Measurements from ENCODE around the gene OBP2A. TPM values are rescaled to one million over a fixed set of nuclear protein-coding genes. Genes with fewer than 3 reads are reported as not detected.

Gene OBP2A
- total and polyA plus RNA-seq, 2 donors (not counting 3 experiments of a cell fraction or from before 2014, with no cell fraction given), result not detected

DNA sequence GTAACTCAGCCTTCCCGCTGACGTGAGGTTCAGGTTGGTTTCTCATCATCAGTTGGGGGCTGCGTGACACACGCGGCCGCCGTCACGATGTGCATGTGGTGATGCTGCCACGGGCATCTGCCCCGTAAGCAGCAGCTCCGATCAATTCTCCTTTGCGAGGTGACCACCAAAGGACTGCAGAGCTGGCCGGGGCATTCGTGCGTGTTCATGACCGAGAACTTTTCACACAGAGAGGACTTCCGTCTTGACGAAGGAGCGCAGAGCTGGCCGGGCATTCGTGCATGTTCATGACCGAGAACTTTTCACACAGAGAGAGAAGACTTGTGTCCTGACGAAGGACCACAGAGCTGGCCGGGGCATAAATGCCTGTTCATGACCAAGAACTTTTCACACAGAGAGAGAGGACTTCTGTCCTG is 28.5 kb upstream of the OBP2A start:
- H3K4me1 ChIP-seq (ENCODE audit: control insufficient read depth, extremely low read depth, insufficient read depth, low read length), result peaks cover 9% of the 10 kb centered on the region
- H3K9me3 ChIP-seq (replicated peaks; ENCODE audit: control insufficient read depth, insufficient read depth, low read length), result no peaks in the 10 kb centered on the region
- FAIRE-seq, result no peak
- H4K20me1 ChIP-seq (replicated peaks; ENCODE audit: control insufficient read depth, extremely low read depth, insufficient read depth, low read length), result no peaks in the 10 kb centered on the region
- no peaks in the 10 kb centered on the region for H3K9me1 ChIP-seq (replicated peaks; ENCODE audit: control insufficient read depth, extremely low read depth, insufficient read depth, low read length)
- ChIA-PET POLR2A (no interaction called here), CTCF (no interaction called here)
- H3K27ac ChIP-seq (ENCODE audit: insufficient read depth, low read depth, low read length), result no peak overlapping the region
- BruUV-seq (replicated peaks), result no TSS peak
- H3K36me3 ChIP-seq (ENCODE audit: control insufficient read depth in 2 of 2, extremely low read depth in 1 of 2, insufficient read depth in 2 of 2, low read length in 2 of 2), result no peaks in the 10 kb centered on the region
- dilution Hi-C loops (cut with MboI; ENCODE audit: extremely low pct_ligation_motif_present, low sequenced_read_pairs), result no loop called here
- no peaks in the 10 kb centered on the region for H3K27me3 ChIP-seq (ENCODE audit: control insufficient read depth in 2 of 2, insufficient read depth in 2 of 2, low read length in 2 of 2)
- no peak overlapping the region for H3K4me3 ChIP-seq (replicated peaks in 1 of 3; ENCODE audit: insufficient read depth in 1 of 3, low read depth in 1 of 3, low read length in 3 of 3)
- no peaks in the 10 kb centered on the region for H3K79me2 ChIP-seq (ENCODE audit: control insufficient read depth, insufficient read depth, low read length)
- H3K9ac ChIP-seq (replicated peaks; ENCODE audit: extremely low read depth, insufficient read depth, low read length), result no peak overlapping the region
- TF ChIP-seq EZH2 (IDR thresholded peaks at IDR 0.05; ENCODE audit: borderline replicate concordance, low read depth, low read length, severe bottlenecking) (no peak), MYC (IDR thresholded peaks at IDR 0.05; ENCODE audit: low read depth, low read length) (no peak), POLR2AphosphoS5 (IDR thresholded peaks at IDR 0.05; ENCODE audit: insufficient read depth, low read depth, low read length) (no peak), CTCF (IDR thresholded peaks at IDR 0.05; ENCODE audit: extremely low read depth in 1 of 2, insufficient read depth in 1 of 2, low read depth in 1 of 2, low read length in 2 of 2) (no peak), GATA2 (IDR thresholded peaks at IDR 0.05; ENCODE audit: insufficient read depth, insufficient read length, low read depth, low read length) (no peak), JUN (IDR thresholded peaks at IDR 0.05; ENCODE audit: borderline replicate concordance, insufficient read depth, insufficient read length, low read depth) (no peak), FOS (IDR thresholded peaks at IDR 0.05; ENCODE audit: borderline replicate concordance, insufficient read depth, low read length) (no peak), MAX (IDR thresholded peaks at IDR 0.05; ENCODE audit: insufficient read depth, insufficient read length) (no peak), POLR2A (IDR thresholded peaks at IDR 0.05; ENCODE audit: low read depth, low read length) (no peak)
- no peak for DNase-seq (ENCODE audit: low read depth, low spot score)
- no peak overlapping the region for H2AFZ ChIP-seq (ENCODE audit: low read depth, low read length)
- intact Hi-C loops (cut with micrococcal nuclease), result no loop called here
- no peak overlapping the region for H3K4me2 ChIP-seq (ENCODE audit: insufficient read depth, low read length)
